Neuronal stem cell (in vitro differentiated cells): ENCODE results near the gene GNMT.

ENCODE experiments used
- DNase-seq: peaks from one replicate; pipeline ENCODE4 v3.0.0-alpha.2; 2013; ENCODE audit warnings: low spot score
- H2AFZ ChIP-seq: one replicate; pipeline ENCODE4 v1.6.1; 2013; ENCODE audit warnings: mild to moderate bottlenecking, low read length, inconsistent platforms
- H2AK5ac ChIP-seq: 2 replicates; pipeline ENCODE4 v1.6.1; 2013; ENCODE audit warnings: low read depth, mild to moderate bottlenecking, inconsistent platforms, low read length, moderate library complexity, mixed read lengths
- H2BK120ac ChIP-seq: 2 replicates; pipeline ENCODE4 v1.6.1; 2013; ENCODE audit warnings: low read depth, mild to moderate bottlenecking, inconsistent platforms, low read length, moderate library complexity, mixed read lengths
- H2BK12ac ChIP-seq: one replicate; pipeline ENCODE4 v1.6.1; 2013; ENCODE audit warnings: low read length, inconsistent platforms
- H2BK15ac ChIP-seq: 2 replicates; pipeline ENCODE4 v1.6.1; 2013; ENCODE audit warnings: mild to moderate bottlenecking, low read length, inconsistent platforms, mixed read lengths
- H2BK5ac ChIP-seq: one replicate; pipeline ENCODE4 v1.6.1; 2013; ENCODE audit warnings: inconsistent platforms, mild to moderate bottlenecking, low read length, moderate library complexity
- H3K14ac ChIP-seq: one replicate; pipeline ENCODE4 v1.6.1; 2013; ENCODE audit warnings: low read length, inconsistent platforms
- H3K18ac ChIP-seq: 2 replicates; pipeline ENCODE4 v1.6.1; 2013; ENCODE audit warnings: low read length, inconsistent platforms
- H3K23ac ChIP-seq: 2 replicates; pipeline ENCODE4 v1.6.1; 2013; ENCODE audit warnings: low read depth, mild to moderate bottlenecking, mixed read lengths, low read length, inconsistent platforms; ENCODE audit not compliant: poor library complexity
- H3K27ac ChIP-seq: replicated peaks from 3 replicates; pipeline ENCODE4 v1.5.1; 2013; ENCODE audit warnings: low read length, inconsistent platforms
- H3K27me3 ChIP-seq, 3 experiments: 2 replicates each; pipeline ENCODE4 v1.6.1; 2013; ENCODE audit warnings: low read length in 3 of 3, mild to moderate bottlenecking in 2 of 3, inconsistent platforms in 1 of 3, low read depth in 1 of 3, mixed read lengths in 1 of 3, moderate library complexity in 1 of 3; ENCODE audit not compliant: control insufficient read depth in 3 of 3, insufficient read depth in 3 of 3
- H3K36me3 ChIP-seq, 2 donors: replicated peaks in 1 of 2; 2 replicates each; pipeline ENCODE4 v1.6.1; 2013; ENCODE audit warnings: low read length in 2 of 2; ENCODE audit not compliant: control insufficient read depth in 2 of 2, insufficient read depth in 2 of 2
- H3K4ac ChIP-seq: 2 replicates; pipeline ENCODE4 v1.6.1; 2013; ENCODE audit warnings: inconsistent platforms, mild to moderate bottlenecking, low read length, moderate library complexity
- H3K4me1 ChIP-seq, 2 donors: 1 replicate in 1 of 2; 2 replicates in 1 of 2; pipeline ENCODE4 v1.6.1; 2013; ENCODE audit warnings: low read length in 2 of 2, low read depth in 1 of 2; ENCODE audit not compliant: control insufficient read depth in 2 of 2, insufficient read depth in 1 of 2
- H3K4me2 ChIP-seq: one replicate; pipeline ENCODE4 v1.6.1; 2013; ENCODE audit warnings: mild to moderate bottlenecking, low read length, inconsistent platforms; ENCODE audit not compliant: insufficient read depth, poor library complexity, severe bottlenecking
- H3K4me3 ChIP-seq, 2 donors: 2 replicates each; pipeline ENCODE4 v1.5.1; 2013; ENCODE audit warnings: low read length in 2 of 2, mild to moderate bottlenecking in 2 of 2, inconsistent platforms in 1 of 2, moderate library complexity in 1 of 2
- H3K79me1 ChIP-seq: one replicate; pipeline ENCODE4 v1.6.1; 2013; ENCODE audit warnings: low read depth, mild to moderate bottlenecking, inconsistent platforms, low read length, moderate library complexity
- H3K9ac ChIP-seq: one replicate; pipeline ENCODE4 v1.6.1; 2013; ENCODE audit warnings: mild to moderate bottlenecking, low read depth, low read length, inconsistent platforms; ENCODE audit not compliant: poor library complexity
- H3K9me3 ChIP-seq, 2 donors: replicated peaks in 1 of 2; 2 replicates each; pipeline versions ENCODE3 to v1.6.1; 2013; ENCODE audit warnings: low read length in 2 of 2, mild to moderate bottlenecking in 2 of 2, inconsistent platforms in 1 of 2, low read depth in 1 of 2, mixed read lengths in 1 of 2, moderate library complexity in 1 of 2; ENCODE audit not compliant: control insufficient read depth in 2 of 2, insufficient read depth in 1 of 2
- H4K8ac ChIP-seq: one replicate; pipeline ENCODE4 v1.6.1; 2013; ENCODE audit warnings: low read depth, mild to moderate bottlenecking, inconsistent platforms, low read length, moderate library complexity
- H4K91ac ChIP-seq: one replicate; pipeline ENCODE4 v1.6.1; 2013; ENCODE audit warnings: low read length, low read depth, mild to moderate bottlenecking, inconsistent platforms; ENCODE audit not compliant: poor library complexity
- WGBS, 2 donors: extraction: QIAGEN DNeasy Blood & Tissue Kit; methylation state at CpG; one replicate each; pipeline ENCODE4 v1.1.7; 2013; ENCODE audit warnings: missing lambda C conversion rate in 2 of 2, mixed read lengths in 1 of 2; ENCODE audit not compliant: insufficient read length in 2 of 2, insufficient replicate concordance in 1 of 2; ENCODE audit errors: extremely low coverage in 2 of 2; 5-methylcytosine and 5-hydroxymethylcytosine counted together

Gene GNMT

DNA sequence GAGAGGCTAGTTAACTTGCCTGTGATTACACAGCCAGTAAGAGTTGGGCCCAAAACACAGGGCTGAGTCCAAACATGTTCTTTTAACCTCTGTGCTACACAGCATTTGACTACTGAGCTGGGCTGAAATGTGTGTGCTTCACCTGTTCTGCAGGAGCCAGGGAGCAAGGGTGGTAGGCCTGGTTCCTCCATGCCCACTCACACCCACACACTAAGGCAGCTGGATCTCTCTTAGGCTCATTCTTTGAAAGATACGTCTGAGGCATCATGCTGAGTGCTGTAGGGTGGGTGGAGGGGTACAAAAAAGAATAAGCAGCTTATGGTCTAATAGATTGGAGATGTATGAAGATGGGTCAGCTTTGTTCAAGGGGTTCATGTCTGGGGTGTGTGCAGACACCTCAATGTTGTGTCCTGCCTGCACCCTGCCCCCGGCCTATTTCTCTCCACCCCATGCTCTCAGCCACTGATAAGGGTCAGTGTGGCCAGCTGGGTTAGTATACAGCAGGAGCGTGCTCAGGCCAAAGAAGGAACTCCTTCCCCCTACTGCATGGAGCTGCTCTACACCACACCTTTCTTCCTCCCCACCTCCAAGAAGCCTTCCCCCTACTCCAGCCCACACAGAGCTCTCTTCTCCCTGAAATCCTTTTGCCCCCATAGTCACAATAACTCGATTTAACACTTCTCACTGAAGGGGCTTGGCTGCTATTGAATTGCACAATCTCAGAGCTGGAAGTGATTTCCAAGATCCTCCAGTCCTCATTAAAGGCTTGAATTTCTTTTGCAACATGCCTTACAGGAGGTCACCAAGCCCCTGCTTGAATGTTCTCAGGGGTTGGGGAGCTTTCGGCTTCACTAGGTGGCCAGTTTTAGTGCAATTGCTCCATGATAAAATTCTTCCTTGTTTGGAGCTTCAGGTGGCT is 27.2 kb downstream of the GNMT start:
- Histone ChIP-seq H4K91ac (no peak overlapping the region), H3K27me3 (no peaks in the 10 kb centered on the region), H3K9ac (no peak overlapping the region), H3K9me3 (no peaks in the 10 kb centered on the region), H3K4me2 (no peak overlapping the region), H3K14ac (no peak overlapping the region), H2AFZ (no peak overlapping the region), H2BK15ac (no peak overlapping the region), H2BK5ac (no peak overlapping the region), H3K4me1 (peaks cover 6% of the 10 kb centered on the region in 2 donors), H3K4ac (no peak overlapping the region), H3K79me1 (peaks cover 3% of the 10 kb centered on the region), H3K23ac (no peak overlapping the region), H4K8ac (no peak overlapping the region), H3K4me3 (no peak overlapping the region), H2BK12ac (no peak overlapping the region), H3K36me3 (peaks cover 11 to 56% of the 10 kb centered on the region in 2 donors), H2BK120ac (no peak overlapping the region), H3K18ac (no peak overlapping the region), H3K27ac (no peak overlapping the region), H2AK5ac (no peak overlapping the region)
- DNase-seq: no peak
- WGBS, 2 donors: no CpG with 5 or more reads among the region's 5 CpGs

DNA sequence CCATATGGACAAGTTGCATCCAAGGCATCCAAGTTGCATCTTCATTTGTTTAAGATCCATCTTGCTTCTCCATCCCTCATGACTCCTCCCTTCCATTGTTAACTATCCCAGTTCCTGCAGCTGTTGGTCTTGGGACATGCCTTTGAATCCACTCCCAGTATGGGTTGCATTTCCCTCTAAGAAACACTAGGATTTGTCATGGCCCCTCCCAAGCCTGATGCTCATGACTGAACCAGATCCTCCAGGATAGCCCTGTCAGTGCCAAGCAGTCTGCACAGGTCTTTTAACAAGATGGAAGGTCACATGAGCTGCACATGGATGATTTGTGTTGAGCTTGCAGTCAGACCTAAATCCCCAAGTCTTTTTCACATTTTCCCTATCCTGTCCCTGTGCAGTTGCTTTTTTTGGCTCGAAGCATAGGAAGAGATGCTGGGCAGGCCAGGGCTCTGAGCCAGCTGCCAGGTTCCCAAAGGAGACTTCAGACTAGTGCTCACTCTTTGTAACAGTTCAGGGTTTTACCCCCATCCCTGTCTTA is 28.0 kb downstream of the GNMT start:
- peaks cover 3% of the 10 kb centered on the region for H3K79me1 ChIP-seq
- H3K36me3 ChIP-seq: peaks cover 11 to 57% of the 10 kb centered on the region in 2 donors
- H4K91ac ChIP-seq: no peak overlapping the region
- DNase-seq: no peak
- H3K9me3 ChIP-seq: no peaks in the 10 kb centered on the region
- no peak overlapping the region for H2BK15ac ChIP-seq
- H3K23ac ChIP-seq: no peak overlapping the region
- H3K27ac ChIP-seq: no peak overlapping the region
- H3K4ac ChIP-seq: no peak overlapping the region
- H3K4me2 ChIP-seq: no peak overlapping the region
- H2BK5ac ChIP-seq: no peak overlapping the region
- H3K4me3 ChIP-seq: no peak overlapping the region
- no peak overlapping the region for H3K9ac ChIP-seq
- no peak overlapping the region for H2BK120ac ChIP-seq
- H3K18ac ChIP-seq: no peak overlapping the region
- no peak overlapping the region for H3K14ac ChIP-seq
- H4K8ac ChIP-seq: no peak overlapping the region
- H2BK12ac ChIP-seq: no peak overlapping the region
- H3K4me1 ChIP-seq: peaks cover 6% of the 10 kb centered on the region in 2 donors
- H2AK5ac ChIP-seq: no peak overlapping the region
- H3K27me3 ChIP-seq: no peaks in the 10 kb centered on the region
- no peak overlapping the region for H2AFZ ChIP-seq
- WGBS, 2 donors: no CpG with 5 or more reads among the region's 1 CpG

DNA sequence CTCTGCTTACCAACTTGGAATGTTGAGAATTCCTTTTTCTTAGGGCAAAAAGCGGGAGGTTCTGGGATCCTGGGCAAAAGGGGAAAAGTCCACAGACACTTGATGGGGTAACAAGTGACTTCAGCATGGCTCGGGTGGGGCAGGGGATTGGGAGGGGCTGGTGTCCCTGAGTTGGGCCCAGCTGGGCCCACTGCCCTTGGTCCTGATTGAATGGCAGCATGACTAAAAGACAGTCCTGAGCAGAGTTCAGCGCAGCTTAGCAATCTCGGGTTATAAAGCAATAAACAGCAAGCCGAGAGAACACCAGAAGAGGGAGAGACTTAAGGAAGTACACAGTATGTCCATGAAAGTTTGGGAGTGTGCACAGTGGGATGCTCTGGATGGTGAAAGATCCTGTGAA is 29.4 kb downstream of the GNMT start:
- WGBS, 2 donors: no CpG with 5 or more reads among the region's 5 CpGs
- Histone ChIP-seq H3K79me1 (peaks cover 3% of the 10 kb centered on the region), H3K36me3 (peaks cover 11 to 59% of the 10 kb centered on the region in 2 donors)

DNA sequence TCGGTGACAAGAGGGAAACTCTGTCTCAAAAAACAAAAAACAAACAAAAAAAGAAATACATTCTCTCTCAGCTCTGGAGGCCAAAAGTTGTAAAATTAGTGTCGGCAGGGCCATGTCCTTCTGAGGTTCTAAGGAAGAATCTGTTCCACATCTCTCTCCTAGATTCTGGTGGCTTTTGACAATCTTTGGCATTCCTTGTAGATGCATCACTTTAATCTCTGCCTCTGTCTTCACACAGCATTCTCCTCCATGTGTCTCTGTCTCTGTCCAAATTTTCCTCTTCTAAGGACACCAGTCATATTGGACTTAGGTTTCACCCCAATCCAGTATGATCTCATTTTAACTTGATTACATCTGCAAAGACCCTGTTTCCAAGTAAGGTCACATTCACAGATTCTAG is 32.9 kb downstream of the GNMT start:
- Histone ChIP-seq H3K9ac (no peak overlapping the region), H2BK12ac (no peak overlapping the region), H2AK5ac (no peak overlapping the region), H2BK15ac (no peak overlapping the region), H4K91ac (no peak overlapping the region), H4K8ac (no peak overlapping the region), H3K9me3 (no peaks in the 10 kb centered on the region), H3K18ac (no peak overlapping the region), H2BK5ac (no peak overlapping the region), H3K4ac (no peak overlapping the region), H3K36me3 (peaks cover 9 to 40% of the 10 kb centered on the region in 2 donors), H3K79me1 (no peaks in the 10 kb centered on the region), H3K4me3 (no peak overlapping the region), H3K4me1 (no peaks in the 10 kb centered on the region), H3K14ac (no peak overlapping the region), H3K23ac (no peak overlapping the region), H3K27ac (no peak overlapping the region), H2BK120ac (no peak overlapping the region), H3K27me3 (no peaks in the 10 kb centered on the region), H2AFZ (no peak overlapping the region), H3K4me2 (no peak overlapping the region)
- no peak for DNase-seq
- WGBS, 2 donors: no CpG with 5 or more reads among the region's 2 CpGs

More for the DNA sequence above, 29.4 kb downstream of the GNMT start:
- no peak overlapping the region for H2BK12ac ChIP-seq
- H4K91ac ChIP-seq: no peak overlapping the region
- no peak overlapping the region for H3K4me2 ChIP-seq
- no peak overlapping the region for H3K4me3 ChIP-seq
- H2AFZ ChIP-seq: no peak overlapping the region
- H4K8ac ChIP-seq: no peak overlapping the region
- no peak overlapping the region for H3K14ac ChIP-seq
- H3K4ac ChIP-seq: no peak overlapping the region
- no peak overlapping the region for H3K9ac ChIP-seq
- no peaks in the 10 kb centered on the region for H3K9me3 ChIP-seq
- no peak overlapping the region for H3K23ac ChIP-seq
- H3K27me3 ChIP-seq: no peaks in the 10 kb centered on the region
- no peak overlapping the region for H2BK15ac ChIP-seq
- H3K4me1 ChIP-seq: peaks cover 4 to 6% of the 10 kb centered on the region in 2 donors
- no peak overlapping the region for H3K18ac ChIP-seq
- H2BK5ac ChIP-seq: no peak overlapping the region
- no peak overlapping the region for H3K27ac ChIP-seq
- no peak for DNase-seq
- no peak overlapping the region for H2AK5ac ChIP-seq
- no peak overlapping the region for H2BK120ac ChIP-seq
